ENCODE measurements around the gene JAZF1. TPM values are rescaled to one million over a fixed set of nuclear protein-coding genes. Genes with fewer than 3 reads are reported as not detected.
A peak's percentile ranks its signal among the peaks of the same experiment; 100 is the strongest.

Gene JAZF1
- total and polyA plus RNA-seq, 4 experiments from 2014 or later = 3.7 to 8.3 (median 4.7) TPM

DNA sequence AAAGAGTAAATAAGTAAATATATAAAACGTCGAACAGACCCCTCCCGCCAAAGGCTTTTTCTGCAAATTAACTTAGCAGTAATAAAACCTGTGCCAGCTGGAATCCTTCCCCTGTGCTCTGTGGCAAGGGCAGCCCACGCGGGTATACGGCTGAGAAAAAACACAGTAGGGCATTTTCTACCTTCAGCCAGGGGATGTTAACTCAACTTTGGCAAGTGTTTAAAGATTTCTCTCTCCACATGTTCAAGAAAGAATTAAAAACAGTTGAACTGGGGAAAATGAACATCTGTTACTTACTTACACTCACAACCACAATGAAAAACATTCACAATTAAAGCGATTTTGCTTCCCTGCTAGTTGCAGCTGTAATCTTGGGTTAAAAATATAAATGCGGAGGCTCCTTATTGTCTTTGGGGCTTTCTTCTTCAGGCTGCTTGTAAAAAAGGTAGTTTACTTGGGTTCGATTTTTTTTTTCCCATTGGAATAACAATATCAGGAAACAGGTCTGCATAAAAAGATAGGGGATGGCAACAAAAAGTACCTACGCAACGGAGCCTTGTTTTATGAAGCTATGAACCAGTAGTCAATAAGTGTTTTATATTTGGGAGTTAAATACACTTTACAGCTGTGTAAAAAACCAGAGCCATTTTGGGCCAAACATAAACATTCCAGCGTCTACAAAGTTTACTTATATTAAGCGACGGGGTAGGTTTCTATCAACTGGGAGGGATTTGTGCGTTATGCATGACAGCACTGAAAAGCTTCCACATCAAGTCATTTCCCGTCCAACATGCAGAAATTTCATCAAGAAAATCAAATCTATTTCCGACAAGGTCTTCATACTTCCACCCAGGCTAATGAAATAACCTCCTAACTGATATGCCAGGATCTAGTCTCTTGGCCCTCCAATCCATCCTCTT, 308.0 kb downstream of the JAZF1 start:
- Mint-ChIP-seq H3K27me3 (no peaks in the 10 kb centered on the region), H3K4me1 (peaks cover 0 to 5% (median 2%) of the 10 kb centered on the region in 4 donors), H3K36me3 (peaks cover 2 to 16% of the 10 kb centered on the region in 2 donors), H3K27ac (no peak overlapping the region), H3K4me3 (no peak overlapping the region), H3K9me3 (no peaks in the 10 kb centered on the region)
- no peaks in the 10 kb centered on the region for H3K9me3 ChIP-seq (ENCODE audit: control insufficient read depth in 1 of 2, low read length in 2 of 2)
- H3K36me3 ChIP-seq (ENCODE audit: insufficient read depth, low read length) = no peaks in the 10 kb centered on the region
- DNase-seq = no peak
- H3K27me3 ChIP-seq (ENCODE audit: insufficient read depth, low read length) = no peaks in the 10 kb centered on the region
- ChIA-PET POLR2A (ENCODE audit: partially characterized antibody) (no interaction called here), CTCF (ENCODE audit: partially characterized antibody) (no interaction called here)
- no peak overlapping the region for H3K27ac ChIP-seq (ENCODE audit: low read depth, low read length)
- no peak overlapping the region for H3K4me3 ChIP-seq (ENCODE audit: low read length in 2 of 2)
- no peaks in the 10 kb centered on the region for H3K4me1 ChIP-seq (ENCODE audit: insufficient read depth, low read length)
- intact Hi-C loops (cut with micrococcal nuclease) = no loop called here

DNA sequence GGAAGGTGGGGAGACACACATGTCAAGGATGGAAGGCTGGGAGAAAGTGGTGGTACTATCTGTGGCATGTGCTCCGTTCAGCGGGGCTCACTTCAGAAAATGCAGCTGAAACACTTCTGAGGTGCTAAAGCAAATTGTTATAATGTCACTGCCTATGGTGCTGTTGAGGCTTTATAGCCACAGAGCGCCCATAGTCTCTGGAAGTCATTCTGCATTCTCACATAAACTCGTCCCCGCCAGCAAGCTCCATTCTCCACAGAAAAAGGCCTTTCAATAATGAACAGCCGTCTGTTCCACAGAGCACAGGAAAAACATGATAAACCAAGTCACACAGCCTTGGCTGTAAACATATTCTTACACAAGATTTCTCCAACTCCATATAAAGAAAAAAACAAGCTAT, 308.7 kb downstream of the JAZF1 start:
- peaks cover 0 to 5% (median 2%) of the 10 kb centered on the region in 4 donors for H3K4me1 Mint-ChIP-seq
- Histone ChIP-seq H3K4me3 (ENCODE audit: low read length in 2 of 2) (no peak overlapping the region), H3K4me1 (ENCODE audit: insufficient read depth, low read length) (no peaks in the 10 kb centered on the region), H3K9me3 (ENCODE audit: control insufficient read depth in 1 of 2, low read length in 2 of 2) (no peaks in the 10 kb centered on the region), H3K36me3 (ENCODE audit: insufficient read depth, low read length) (no peaks in the 10 kb centered on the region), H3K27me3 (ENCODE audit: insufficient read depth, low read length) (no peaks in the 10 kb centered on the region), H3K27ac (ENCODE audit: low read depth, low read length) (no peak overlapping the region)
- H3K27ac Mint-ChIP-seq = no peak overlapping the region
- peaks cover 0 to 16% of the 10 kb centered on the region in 2 donors for H3K36me3 Mint-ChIP-seq
- H3K4me3 Mint-ChIP-seq = no peak overlapping the region
- intact Hi-C loops (cut with micrococcal nuclease) = no loop called here
- ChIA-PET POLR2A (ENCODE audit: partially characterized antibody) (no interaction called here), CTCF (ENCODE audit: partially characterized antibody) (no interaction called here)
- no peak for DNase-seq
- H3K27me3 Mint-ChIP-seq = no peaks in the 10 kb centered on the region
- H3K9me3 Mint-ChIP-seq = no peaks in the 10 kb centered on the region

GRCh38 chr7:27871086-27871485, 309.5 kb downstream of the JAZF1 start:
- Mint-ChIP-seq H3K4me1 (peaks cover 0 to 5% (median 3%) of the 10 kb centered on the region in 4 donors), H3K27ac (no peak overlapping the region), H3K4me3 (no peak overlapping the region), H3K9me3 (no peaks in the 10 kb centered on the region), H3K27me3 (no peaks in the 10 kb centered on the region), H3K36me3 (peaks cover 0 to 16% of the 10 kb centered on the region in 2 donors)
- intact Hi-C loops (cut with micrococcal nuclease) = no loop called here
- DNase-seq = no peak
- no peaks in the 10 kb centered on the region for H3K36me3 ChIP-seq (ENCODE audit: insufficient read depth, low read length)
- CTCF ChIA-PET (ENCODE audit: partially characterized antibody) = no interaction called here
- POLR2A ChIA-PET (ENCODE audit: partially characterized antibody) = no interaction called here
- H3K27me3 ChIP-seq (ENCODE audit: insufficient read depth, low read length) = no peaks in the 10 kb centered on the region
- no peaks in the 10 kb centered on the region for H3K9me3 ChIP-seq (ENCODE audit: control insufficient read depth in 1 of 2, low read length in 2 of 2)
- H3K4me1 ChIP-seq (ENCODE audit: insufficient read depth, low read length) = no peaks in the 10 kb centered on the region
- no peak overlapping the region for H3K4me3 ChIP-seq (ENCODE audit: low read length in 2 of 2)
- no peak overlapping the region for H3K27ac ChIP-seq (ENCODE audit: low read depth, low read length)

DNA sequence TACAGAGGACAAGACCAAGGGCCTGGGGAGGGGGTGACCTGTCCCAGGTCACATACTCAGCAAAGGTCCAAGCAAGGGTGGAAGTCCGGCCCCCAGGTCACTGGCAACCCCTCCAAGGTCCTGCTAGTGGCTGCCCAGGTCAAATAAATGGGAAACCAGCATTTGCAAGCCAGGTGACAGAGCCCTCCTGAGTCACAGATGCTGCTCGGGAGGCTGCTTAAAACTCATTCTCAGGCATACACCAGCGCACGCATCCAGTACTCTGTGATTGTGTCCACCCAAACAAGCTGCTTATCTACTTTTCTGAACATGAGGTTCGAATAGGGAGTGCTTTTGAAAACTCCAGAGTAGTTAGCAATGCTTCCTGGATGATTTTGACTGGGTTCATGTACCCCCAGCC, 310.0 kb downstream of the JAZF1 start:
- no peak overlapping the region for H3K27ac Mint-ChIP-seq

DNA sequence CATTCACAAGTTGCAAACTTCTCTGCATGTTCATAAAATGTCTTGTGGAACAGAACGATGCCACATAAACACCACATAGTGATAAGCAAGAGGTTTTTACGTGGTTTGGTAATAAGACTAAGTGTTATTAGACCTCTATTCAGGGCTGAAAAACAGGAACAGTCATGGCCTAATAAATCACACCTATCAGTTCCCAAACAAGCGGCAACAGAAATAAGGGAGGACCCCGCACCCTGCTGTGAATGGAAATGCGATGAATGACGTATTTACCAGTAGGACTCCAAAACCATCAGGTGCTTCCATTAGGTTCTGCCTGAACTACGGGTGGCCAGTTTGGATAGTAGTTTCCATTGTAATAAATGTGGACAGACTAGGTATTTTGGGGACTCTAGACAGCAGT, 311.5 kb downstream of the JAZF1 start:
- H3K4me1 ChIP-seq (ENCODE audit: insufficient read depth, low read length) = no peaks in the 10 kb centered on the region
- H3K27ac Mint-ChIP-seq = peak overlapping the region in 1 of 7 donors; percentile 47
- H3K27me3 Mint-ChIP-seq = no peaks in the 10 kb centered on the region
- no peak overlapping the region for H3K27ac ChIP-seq (ENCODE audit: low read depth, low read length)
- H3K4me3 ChIP-seq (ENCODE audit: low read length in 2 of 2) = no peak overlapping the region
- no peaks in the 10 kb centered on the region for H3K9me3 ChIP-seq (ENCODE audit: control insufficient read depth in 1 of 2, low read length in 2 of 2)
- no peaks in the 10 kb centered on the region for H3K9me3 Mint-ChIP-seq
- H3K27me3 ChIP-seq (ENCODE audit: insufficient read depth, low read length) = no peaks in the 10 kb centered on the region
- ChIA-PET CTCF (ENCODE audit: partially characterized antibody) (no interaction called here), POLR2A (ENCODE audit: partially characterized antibody) (no interaction called here)
- H3K36me3 ChIP-seq (ENCODE audit: insufficient read depth, low read length) = no peaks in the 10 kb centered on the region
- no peak overlapping the region for H3K4me3 Mint-ChIP-seq
- H3K36me3 Mint-ChIP-seq = peaks cover 0 to 13% of the 10 kb centered on the region in 2 donors
- no peak for DNase-seq
- H3K4me1 Mint-ChIP-seq = peaks cover 0 to 5% (median 2%) of the 10 kb centered on the region in 4 donors
- intact Hi-C loops (cut with micrococcal nuclease) = no loop called here

More for the DNA sequence above, 310.0 kb downstream of the JAZF1 start:
- Histone ChIP-seq H3K4me3 (ENCODE audit: low read length in 2 of 2) (no peak overlapping the region), H3K27ac (ENCODE audit: low read depth, low read length) (no peak overlapping the region), H3K36me3 (ENCODE audit: insufficient read depth, low read length) (no peaks in the 10 kb centered on the region), H3K27me3 (ENCODE audit: insufficient read depth, low read length) (no peaks in the 10 kb centered on the region), H3K9me3 (ENCODE audit: control insufficient read depth in 1 of 2, low read length in 2 of 2) (no peaks in the 10 kb centered on the region), H3K4me1 (ENCODE audit: insufficient read depth, low read length) (no peaks in the 10 kb centered on the region)
- Mint-ChIP-seq H3K9me3 (no peaks in the 10 kb centered on the region), H3K4me3 (no peak overlapping the region), H3K27me3 (no peaks in the 10 kb centered on the region), H3K4me1 (peaks cover 0 to 5% (median 3%) of the 10 kb centered on the region in 4 donors), H3K36me3 (peaks cover 0 to 16% of the 10 kb centered on the region in 2 donors)
- DNase-seq = no peak
- ChIA-PET CTCF (ENCODE audit: partially characterized antibody) (interaction anchor here (0.7 kb wide), 1 partner anchor 16 kb away, joined by 3 read pairs; no protein-coding TSS in a partner anchor), POLR2A (ENCODE audit: partially characterized antibody) (no interaction called here)
- intact Hi-C loops (cut with micrococcal nuclease) = no loop called here

GRCh38 chr7:27868131-27868550, 312.5 kb downstream of the JAZF1 start:
- Mint-ChIP-seq H3K4me3 (no peak overlapping the region), H3K27me3 (no peaks in the 10 kb centered on the region), H3K36me3 (peaks cover 4 to 21% of the 10 kb centered on the region in 2 donors), H3K4me1 (peaks cover 0 to 5% (median 2%) of the 10 kb centered on the region in 4 donors), H3K27ac (no peak overlapping the region), H3K9me3 (no peaks in the 10 kb centered on the region)
- intact Hi-C loops (cut with micrococcal nuclease) = no loop called here
- Histone ChIP-seq H3K4me3 (ENCODE audit: low read length in 2 of 2) (no peak overlapping the region), H3K4me1 (ENCODE audit: insufficient read depth, low read length) (no peaks in the 10 kb centered on the region), H3K27ac (ENCODE audit: low read depth, low read length) (no peak overlapping the region), H3K36me3 (ENCODE audit: insufficient read depth, low read length) (no peaks in the 10 kb centered on the region), H3K27me3 (ENCODE audit: insufficient read depth, low read length) (no peaks in the 10 kb centered on the region), H3K9me3 (ENCODE audit: control insufficient read depth in 1 of 2, low read length in 2 of 2) (no peaks in the 10 kb centered on the region)
- no peak for DNase-seq
- CTCF ChIA-PET (ENCODE audit: partially characterized antibody) = no interaction called here
- POLR2A ChIA-PET (ENCODE audit: partially characterized antibody) = no interaction called here

GRCh38 chr7:27866828-27867672, 313.5 kb downstream of the JAZF1 start:
- H3K27ac ChIP-seq (ENCODE audit: low read depth, low read length) = no peak overlapping the region
- intact Hi-C loops (cut with micrococcal nuclease) = no loop called here
- no peak overlapping the region for H3K4me3 ChIP-seq (ENCODE audit: low read length in 2 of 2)
- Mint-ChIP-seq H3K4me3 (no peak overlapping the region), H3K27ac (peak overlapping the region in 1 of 7 donors; percentile 36), H3K4me1 (peaks cover 0 to 5% (median 2%) of the 10 kb centered on the region in 4 donors), H3K9me3 (no peaks in the 10 kb centered on the region), H3K36me3 (peaks cover 5 to 30% of the 10 kb centered on the region in 2 donors), H3K27me3 (no peaks in the 10 kb centered on the region)
- H3K9me3 ChIP-seq (ENCODE audit: control insufficient read depth in 1 of 2, low read length in 2 of 2) = no peaks in the 10 kb centered on the region
- no peaks in the 10 kb centered on the region for H3K4me1 ChIP-seq (ENCODE audit: insufficient read depth, low read length)
- H3K27me3 ChIP-seq (ENCODE audit: insufficient read depth, low read length) = no peaks in the 10 kb centered on the region
- H3K36me3 ChIP-seq (ENCODE audit: insufficient read depth, low read length) = no peaks in the 10 kb centered on the region
- DNase-seq = no peak
- ChIA-PET POLR2A (ENCODE audit: partially characterized antibody) (no interaction called here), CTCF (ENCODE audit: partially characterized antibody) (interaction anchor here (0.6 to 1.3 kb wide), 2 partner anchors 21 to 211 kb away, joined by 3 read pairs; no protein-coding TSS in a partner anchor)

All from CD4-positive, alpha-beta memory T cell (primary cell).